HL-60 (cell line): Measurements from ENCODE around the gene AUP1.

Experiments used
- DNase-seq, 2 experiments: peaks; one replicate each; pipeline ENCODE4 v3.0.0-alpha.2; 2010 to 2020; ENCODE audit warnings: low read depth in 1 of 2, low spot score in 1 of 2
- H3K27ac ChIP-seq: fragments of 250-450 bp; sonication (Bioruptor Pico); replicated peaks from 2 replicates; pipeline ENCODE4 v1.5.1; 2020; ENCODE audit warnings: mild to moderate bottlenecking, moderate library complexity
- H3K27me3 ChIP-seq: fragments of 250-450 bp; sonication (Bioruptor Pico); 2 replicates; pipeline ENCODE4 v1.5.1; 2021; ENCODE audit warnings: mild to moderate bottlenecking, moderate library complexity; ENCODE audit not compliant: insufficient read depth, poor library complexity, severe bottlenecking
- H3K4me3 ChIP-seq: replicated peaks from 2 replicates; pipeline ENCODE4 v1.5.1; 2011; ENCODE audit warnings: mild to moderate bottlenecking, control low read depth, low read length; ENCODE audit not compliant: insufficient read depth
- CTCF ChIP-seq: IDR thresholded peaks from one replicate; pipeline ENCODE4 v1.5.1; 2011; ENCODE audit warnings: low read length, control low read depth, inconsistent platforms; ENCODE audit not compliant: insufficient read depth
- GABPA ChIP-seq: IDR thresholded peaks from 2 replicates; pipeline ENCODE4 v1.6.1; 2012; ENCODE audit warnings: low read depth
- POLR2AphosphoS5 ChIP-seq: IDR thresholded peaks from 2 replicates; pipeline ENCODE4 v1.6.1; 2012; ENCODE audit warnings: low read depth
- REST ChIP-seq: IDR thresholded peaks from 2 replicates; pipeline ENCODE4 v1.6.1; 2012; ENCODE audit warnings: low read depth; ENCODE audit not compliant: insufficient replicate concordance
- SPI1 ChIP-seq: IDR thresholded peaks from 2 replicates; pipeline ENCODE4 v1.6.1; 2012; ENCODE audit warnings: low read depth, mild to moderate bottlenecking, borderline replicate concordance

Gene AUP1

DNA sequence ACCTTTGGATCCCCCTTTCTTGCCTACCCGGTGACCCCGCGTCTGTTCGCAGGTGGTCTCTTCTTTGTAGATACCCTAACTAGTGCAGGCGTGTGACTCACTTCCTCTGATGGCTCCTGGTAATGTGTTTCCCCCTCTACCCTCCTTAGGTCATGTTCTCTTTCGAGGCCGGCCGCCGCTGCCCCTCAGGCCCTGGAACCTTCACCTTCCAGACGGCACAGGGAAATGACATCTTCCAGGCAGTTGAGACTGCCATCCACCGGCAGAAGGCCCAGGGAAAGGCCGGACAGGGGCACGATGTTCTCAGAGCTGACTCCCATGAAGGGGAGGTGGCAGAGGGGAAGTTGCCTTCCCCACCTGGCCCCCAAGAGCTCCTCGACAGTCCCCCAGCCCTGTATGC lies 26.7 kb upstream of the AUP1 start:
- no peaks in the 10 kb centered on the region for H3K27me3 ChIP-seq
- H3K4me3 ChIP-seq: peak overlapping the region; percentile 84
- H3K27ac ChIP-seq: peak overlapping the region; percentile 94
- TF ChIP-seq POLR2AphosphoS5 (no peak), CTCF (no peak), SPI1 (no peak), REST (no peak), GABPA (no peak)
- DNase-seq: no peak

DNA sequence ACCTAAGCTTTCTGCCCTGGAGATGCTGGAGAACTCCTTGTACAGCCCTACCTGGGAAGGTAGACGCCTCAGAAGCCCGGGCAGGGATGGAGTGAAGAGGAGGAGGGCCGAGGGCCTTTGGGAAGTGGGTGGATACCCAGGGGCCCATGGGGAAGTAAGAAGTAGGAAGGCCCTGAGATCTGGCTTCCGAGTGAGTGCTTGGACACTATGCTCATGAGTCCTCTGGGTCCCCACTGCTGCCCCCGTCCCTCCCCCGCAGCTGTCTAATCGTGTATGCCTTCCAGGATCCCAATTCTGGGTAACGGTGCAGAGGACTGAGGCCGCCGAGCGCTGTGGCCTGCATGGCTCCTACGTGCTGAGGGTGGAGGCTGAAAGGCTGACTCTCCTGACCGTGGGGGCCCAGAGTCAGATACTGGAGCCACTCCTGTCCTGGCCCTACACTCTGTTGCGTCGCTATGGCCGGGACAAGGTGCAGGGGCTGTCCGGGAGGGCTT lies 26.2 kb upstream of the AUP1 start:
- peak overlapping the region; percentile 94 for H3K27ac ChIP-seq
- TF ChIP-seq SPI1: peak; percentile 13; the same call in 1 of the 2 replicates
- TF ChIP-seq POLR2AphosphoS5: 0 out of 2 replicates have a peak, but pooled peaks have one; percentile 26
- TF ChIP-seq REST: no peak
- H3K4me3 ChIP-seq: peak overlapping the region; percentile 84
- no peaks in the 10 kb centered on the region for H3K27me3 ChIP-seq
- peak; percentile 61 to 71 for DNase-seq

DNA sequence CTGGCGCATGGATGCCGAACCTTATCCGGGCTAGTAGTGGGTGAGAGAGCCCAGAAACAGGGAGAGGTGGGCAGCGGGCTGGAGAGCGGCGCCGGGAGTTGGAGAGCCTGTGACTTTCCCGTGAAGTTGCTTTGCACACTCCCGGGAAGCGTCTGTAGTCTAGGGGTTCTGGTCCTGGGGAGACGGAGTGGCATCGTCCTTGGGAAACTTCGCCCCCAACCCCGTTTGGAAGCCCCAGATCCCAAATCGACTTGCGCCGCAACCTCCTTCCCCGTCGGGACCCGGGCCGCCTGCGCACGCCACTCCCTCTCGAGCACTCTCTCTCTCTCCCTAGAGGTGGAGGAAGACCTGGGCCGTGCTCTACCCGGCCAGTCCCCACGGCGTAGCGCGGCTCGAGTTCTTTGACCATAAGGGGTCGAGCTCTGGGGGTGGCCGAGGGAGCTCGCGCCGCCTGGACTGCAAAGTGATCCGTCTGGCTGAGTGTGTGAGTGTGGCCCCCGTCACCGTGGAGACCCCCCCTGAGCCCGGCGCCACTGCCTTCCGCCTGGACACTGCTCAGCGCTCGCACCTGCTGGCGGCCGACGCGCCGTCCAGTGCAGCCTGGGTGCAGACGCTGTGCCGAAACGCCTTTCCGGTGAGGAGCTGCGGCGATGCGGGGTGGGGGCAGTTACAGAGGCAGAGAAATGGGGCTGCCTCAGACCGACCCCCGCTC lies 25.5 kb upstream of the AUP1 start:
- peak; percentile 47 to 67 for DNase-seq
- peak overlapping the region; percentile 94 for H3K27ac ChIP-seq
- TF ChIP-seq POLR2AphosphoS5 (peak; percentile 39; the same call in 1 of the 2 replicates), CTCF (no peak), SPI1 (no peak), GABPA (no peak), REST (peak; percentile 16)
- peak overlapping the region; percentile 84 for H3K4me3 ChIP-seq
- H3K27me3 ChIP-seq: no peaks in the 10 kb centered on the region
